GM13977 (cell line): ENCODE results near the gene TENT4B.

ENCODE experiments used
- DNase-seq: peaks from one replicate; pipeline ENCODE4 v3.0.0; 2012; ENCODE audit warnings: low spot score
- CTCF ChIP-seq: IDR thresholded peaks from 2 replicates; pipeline ENCODE4 v1.5.1; 2012; ENCODE audit warnings: mild to moderate bottlenecking, control low read depth; ENCODE audit not compliant: insufficient read depth; ENCODE audit errors: extremely low read depth, missing control alignments
- in situ Hi-C: fragments of 300-500 bp; cut with MboI; formaldehyde crosslinking; loops from one replicate; pipeline ENCODE4 v1.12.0; 2022; ENCODE audit warnings: low sequenced_read_pairs, low pct_unique_long_range_greater_than_20kb, mixed read lengths, inconsistent platforms; ENCODE audit not compliant: unreplicated experiment

TENT4B gene

GRCh38 chr16:50270510-50271147 lies 117.5 kb downstream of the TENT4B start:
- no peak for TF ChIP-seq CTCF
- no peak for DNase-seq
- in situ Hi-C loops = no loop called here

- in situ Hi-C loops = no loop called here
- no peak for DNase-seq
- no peak for TF ChIP-seq CTCF
Measured at GRCh38 chr16:50271148-50272041, 118.3 kb downstream of the TENT4B start.

GRCh38 chr16:50272111-50272571 lies 119.0 kb downstream of the TENT4B start:
- TF ChIP-seq CTCF = no peak
- in situ Hi-C loops = no loop called here
- no peak for DNase-seq

- DNase-seq = no peak
- in situ Hi-C loops = no loop called here
- no peak for TF ChIP-seq CTCF
Measured at GRCh38 chr16:50272687-50273381, 119.7 kb downstream of the TENT4B start.

- DNase-seq = no peak
- TF ChIP-seq CTCF = no peak
- in situ Hi-C loops = no loop called here
Measured at GRCh38 chr16:50273382-50273690, 120.2 kb downstream of the TENT4B start.

GRCh38 chr16:50273888-50274325 lies 120.8 kb downstream of the TENT4B start:
- no peak for TF ChIP-seq CTCF
- in situ Hi-C loops = no loop called here
- peak; percentile 88 for DNase-seq
